GM12873 (cell line): ENCODE measurements around the gene COTL1.

ENCODE experiments used
- CTCF ChIP-seq: IDR thresholded peaks from 2 replicates; pipeline ENCODE4 v1.5.1; 2012; ENCODE audit warnings: low read depth, mild to moderate bottlenecking, moderate library complexity, low read length, control low read depth; ENCODE audit not compliant: insufficient read depth; ENCODE audit errors: missing control alignments

The COTL1 gene

GRCh38 chr16:84529607-84530006 is 88.3 kb downstream of the COTL1 start:
- no peak for TF ChIP-seq CTCF

- TF ChIP-seq CTCF: no peak
Measured at GRCh38 chr16:84528322-84528721, 89.6 kb downstream of the COTL1 start.

- TF ChIP-seq CTCF: no peak
Measured at GRCh38 chr16:84527532-84528269, 90.2 kb downstream of the COTL1 start.

DNA sequence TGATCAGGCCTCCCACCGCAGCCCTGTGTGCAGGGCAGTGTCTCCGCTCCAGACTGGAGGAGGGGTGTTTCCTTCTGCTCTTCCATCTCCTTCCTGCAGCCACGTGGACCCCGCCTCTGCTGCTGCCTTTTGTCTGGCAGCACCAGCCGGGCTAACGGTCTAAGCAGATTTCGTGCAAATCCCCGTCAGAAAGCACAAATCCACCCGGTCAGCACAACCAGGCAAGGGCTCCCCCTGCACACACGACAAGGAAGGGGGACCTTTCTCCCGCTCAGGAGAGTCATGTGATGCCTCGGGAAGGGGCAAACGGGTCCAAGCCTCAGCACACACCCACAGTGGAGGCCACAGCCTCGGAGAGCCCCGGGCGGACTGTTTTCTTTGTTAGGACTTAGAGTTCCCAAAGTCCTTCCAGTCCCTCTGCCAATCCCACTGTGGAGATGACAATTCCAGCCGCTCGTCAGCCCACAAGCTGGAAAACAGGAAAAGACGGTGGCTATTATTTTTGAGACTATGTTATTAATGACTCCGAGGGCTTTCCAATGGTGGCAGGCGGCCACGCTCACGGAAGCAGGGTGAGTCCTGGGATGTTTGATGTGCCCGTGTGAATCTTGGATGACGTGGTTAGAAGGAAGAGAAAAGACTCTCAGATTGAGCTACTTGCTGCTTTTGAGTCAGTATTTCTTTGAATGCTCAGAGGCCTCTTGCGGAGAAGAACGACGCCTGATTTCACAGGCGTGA is 90.9 kb downstream of the COTL1 start:
- TF ChIP-seq CTCF: no peak

DNA sequence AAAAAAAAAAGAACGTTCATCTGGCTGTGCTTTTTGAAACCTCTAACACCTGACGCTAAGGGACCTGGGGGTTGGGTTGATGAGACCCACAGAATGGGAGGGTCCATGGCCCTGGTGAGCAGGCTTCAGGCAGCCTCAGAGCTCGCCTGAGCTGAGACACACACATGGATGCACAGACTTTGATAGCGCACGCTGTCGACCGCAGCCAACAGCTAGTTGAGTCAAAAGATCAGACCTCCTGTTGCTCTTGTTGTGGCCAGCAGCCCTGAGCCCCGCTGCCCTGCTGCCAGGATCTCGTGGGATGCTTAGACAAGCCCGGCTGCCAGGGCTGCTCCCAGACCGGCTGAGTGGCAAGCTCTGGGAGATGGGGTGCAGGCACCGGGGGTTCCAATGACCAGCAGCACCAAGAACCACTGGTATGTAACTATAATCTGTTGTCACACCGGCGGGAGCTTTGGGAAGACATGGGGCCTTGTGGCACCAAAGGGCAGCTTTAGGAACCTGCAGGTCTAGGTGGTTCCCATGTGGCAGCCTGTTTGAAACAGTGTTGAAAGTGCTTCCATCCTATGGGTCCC is 93.4 kb downstream of the COTL1 start:
- TF ChIP-seq CTCF: no peak

- TF ChIP-seq CTCF: no peak
Measured at GRCh38 chr16:84521497-84521770, 96.4 kb downstream of the COTL1 start.

GRCh38 chr16:84520725-84521496 is 97.0 kb downstream of the COTL1 start:
- TF ChIP-seq CTCF: no peak
